ENCODE measurements around the gene DNM3. TPM values are rescaled to one million over a fixed set of nuclear protein-coding genes. Genes with fewer than 3 reads are reported as not detected.

DNM3 gene
- total and polyA plus RNA-seq, 2 of the 8 experiments (the other 6 are each of a cell fraction or from before 2014, with no cell fraction given): 2.0 to 8.5 TPM

DNA sequence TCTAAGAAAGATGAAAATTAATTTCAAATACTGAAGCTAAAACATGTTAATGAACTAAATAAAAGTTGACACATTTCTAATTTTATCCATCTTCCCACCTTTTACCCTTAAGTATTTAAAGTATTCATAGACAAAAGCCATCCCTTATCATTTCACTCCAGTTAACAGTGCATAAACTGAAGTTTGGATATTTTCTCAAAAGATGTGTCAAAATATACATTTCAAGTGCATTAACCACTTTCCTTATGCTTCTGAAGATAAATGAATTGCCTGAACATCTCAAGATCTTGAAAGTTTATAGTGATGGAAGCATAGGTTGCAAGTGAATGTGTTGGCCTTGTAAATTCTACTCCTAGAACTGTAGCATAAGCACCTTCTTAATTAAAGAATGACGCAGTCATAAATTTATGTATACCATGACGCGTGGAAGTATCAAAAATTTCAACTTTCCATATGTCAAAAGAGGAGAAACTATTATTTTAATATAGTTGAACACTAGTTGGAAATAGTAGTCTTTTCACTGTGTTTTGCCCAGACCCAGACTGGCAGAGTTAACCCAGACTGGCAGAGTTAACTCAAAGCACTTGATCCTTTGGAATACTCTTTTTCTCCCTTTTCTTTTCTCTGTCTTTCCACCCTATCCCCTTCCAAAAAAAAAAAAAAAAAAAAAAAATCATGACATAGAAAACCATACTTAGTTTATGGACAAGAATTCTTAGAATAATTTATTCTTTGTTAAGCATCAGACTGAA is 296.6 kb downstream of the DNM3 start (continued):
- TF ChIP-seq CHD7 (IDR thresholded peaks at IDR 0.05; ENCODE audit: insufficient replicate concordance, low read length): no peak
- TF ChIP-seq EGR1 (IDR thresholded peaks at IDR 0.05; ENCODE audit: borderline replicate concordance, low read depth, low read length): no peak
- TF ChIP-seq SIX5 (IDR thresholded peaks at IDR 0.05; ENCODE audit: low read depth, low read length): no peak
- no peak for TF ChIP-seq PHF8 (conservative IDR thresholded peaks at IDR 0.05; ENCODE audit: low read depth, low read length)
- no peak for TF ChIP-seq SAP30 (IDR thresholded peaks at IDR 0.05; ENCODE audit: insufficient read depth, insufficient replicate concordance, low read length)
- TF ChIP-seq EZH2 (IDR thresholded peaks at IDR 0.05; ENCODE audit: low read depth, low read length, severe bottlenecking): no peak
- TF ChIP-seq, protein P1, sequence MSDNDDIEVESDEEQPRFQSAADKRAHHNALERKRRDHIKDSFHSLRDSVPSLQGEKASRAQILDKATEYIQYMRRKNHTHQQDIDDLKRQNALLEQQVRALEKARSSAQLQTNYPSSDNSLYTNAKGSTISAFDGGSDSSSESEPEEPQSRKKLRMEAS (IDR thresholded peaks at IDR 0.05): no peak
- no peak for TF ChIP-seq KDM4A (IDR thresholded peaks at IDR 0.05; ENCODE audit: low read depth, low read length, severe bottlenecking)
- no peak for TF ChIP-seq TEAD4 (IDR thresholded peaks at IDR 0.05; ENCODE audit: low read depth, low read length)

Data from H1 (cell line).